AG04450 (cell line): ENCODE results near the gene CTRB1. TPM values are rescaled to one million over a fixed set of nuclear protein-coding genes. Genes with fewer than 3 reads are reported as not detected.

ENCODE experiments used
- CTCF ChIA-PET: fragments of 300-600, 350-600 bp; formaldehyde crosslinking; extraction: SDS; loops from one replicate; lab custom pipeline; 2022; ENCODE audit warnings: antibody characterized with exemption, inconsistent platforms; lab: Charles Lee
- POLR2A ChIA-PET: fragments of 350-600 bp; formaldehyde crosslinking; extraction: SDS; loops from one replicate; lab custom pipeline; 2021; ENCODE audit warnings: antibody characterized with exemption, inconsistent platforms; lab: Yijun Ruan, JAX
- DNase-seq: peaks from one replicate; pipeline ENCODE4 v3.0.0-alpha.2; 2011; ENCODE audit warnings: low read depth, low spot score
- H3K27ac ChIP-seq: one replicate; pipeline ENCODE4 v1.5.1; 2012; ENCODE audit warnings: low read depth, low read length, control low read depth
- H3K27me3 ChIP-seq: one replicate; pipeline ENCODE4 v1.6.0; 2012; ENCODE audit warnings: low read length; ENCODE audit not compliant: control insufficient read depth, insufficient read depth
- H3K4me3 ChIP-seq: 2 replicates; pipeline ENCODE4 v1.5.1; 2011; ENCODE audit warnings: mild to moderate bottlenecking, low read depth, low read length, control low read depth
- H3K9me3 ChIP-seq: 2 replicates; pipeline ENCODE4 v1.5.1; 2012; ENCODE audit warnings: low read length; ENCODE audit not compliant: control insufficient read depth, insufficient read depth
- polyA plus RNA-seq: library from polyadenylated mRNA; depleted of rRNA; stranded (reverse); fragments of >200 nt; gene quantifications from 2 replicates; pipeline ENCODE4 v1.2.3, GENCODE V29; 2011
- TF ChIP-seq, protein P1 (sequence below): IDR thresholded peaks from 2 replicates; pipeline ENCODE4 v1.5.1; 2011; ENCODE audit warnings: low read depth, low read length, control low read depth, inconsistent platforms

CTRB1 gene
- polyA plus RNA-seq, 1 experiment, result not detected

- no peak for DNase-seq
- ChIA-PET CTCF (interaction anchor here (0.6 kb wide), 1 partner anchor 182 kb away, joined by 4 read pairs; no protein-coding TSS in a partner anchor), POLR2A (interaction anchor here (1.2 kb wide), 1 partner anchor 78 kb away, joined by 3 read pairs; no protein-coding TSS in a partner anchor)
- Histone ChIP-seq H3K27me3 (no peaks in the 10 kb centered on the region), H3K9me3 (no peaks in the 10 kb centered on the region; the same call in 1 of the 2 replicates), H3K27ac (no peak overlapping the region), H3K4me3 (no peak overlapping the region)
- TF ChIP-seq, protein P1, sequence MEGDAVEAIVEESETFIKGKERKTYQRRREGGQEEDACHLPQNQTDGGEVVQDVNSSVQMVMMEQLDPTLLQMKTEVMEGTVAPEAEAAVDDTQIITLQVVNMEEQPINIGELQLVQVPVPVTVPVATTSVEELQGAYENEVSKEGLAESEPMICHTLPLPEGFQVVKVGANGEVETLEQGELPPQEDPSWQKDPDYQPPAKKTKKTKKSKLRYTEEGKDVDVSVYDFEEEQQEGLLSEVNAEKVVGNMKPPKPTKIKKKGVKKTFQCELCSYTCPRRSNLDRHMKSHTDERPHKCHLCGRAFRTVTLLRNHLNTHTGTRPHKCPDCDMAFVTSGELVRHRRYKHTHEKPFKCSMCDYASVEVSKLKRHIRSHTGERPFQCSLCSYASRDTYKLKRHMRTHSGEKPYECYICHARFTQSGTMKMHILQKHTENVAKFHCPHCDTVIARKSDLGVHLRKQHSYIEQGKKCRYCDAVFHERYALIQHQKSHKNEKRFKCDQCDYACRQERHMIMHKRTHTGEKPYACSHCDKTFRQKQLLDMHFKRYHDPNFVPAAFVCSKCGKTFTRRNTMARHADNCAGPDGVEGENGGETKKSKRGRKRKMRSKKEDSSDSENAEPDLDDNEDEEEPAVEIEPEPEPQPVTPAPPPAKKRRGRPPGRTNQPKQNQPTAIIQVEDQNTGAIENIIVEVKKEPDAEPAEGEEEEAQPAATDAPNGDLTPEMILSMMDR, result no peak
These were observed 11.8 kb downstream of the CTRB1 start for GRCh38 chr16:75230471-75231110.

- no peaks in the 10 kb centered on the region for H3K27me3 ChIP-seq
- no peak for DNase-seq
- H3K27ac ChIP-seq, result no peak overlapping the region
- ChIA-PET CTCF (no interaction called here), POLR2A (no interaction called here)
- H3K9me3 ChIP-seq, result no peaks in the 10 kb centered on the region; the same call in 1 of the 2 replicates
- TF ChIP-seq, protein P1, result no peak
- no peak overlapping the region for H3K4me3 ChIP-seq
These were observed 12.8 kb downstream of the CTRB1 start for GRCh38 chr16:75231570-75231969.

GRCh38 chr16:75233611-75233938, 14.8 kb downstream of the CTRB1 start:
- H3K27me3 ChIP-seq, result no peaks in the 10 kb centered on the region
- TF ChIP-seq, protein P1, result no peak
- ChIA-PET CTCF (interaction anchor here (0.5 to 2.9 kb wide), 43 partner anchors 9 to 284 kb away, joined by 3 to 36 read pairs (median 5); partner anchors contain the start of genes CTRB2 and TMEM170A), POLR2A (interaction anchor here (0.6 to 1.5 kb wide), 5 partner anchors 9 to 189 kb away, joined by 3 to 12 read pairs (median 5); partner anchors contain the start of gene BCAR1)
- H3K27ac ChIP-seq, result peak overlapping the region; percentile 31
- H3K9me3 ChIP-seq, result no peaks in the 10 kb centered on the region; the same call in 1 of the 2 replicates
- no peak overlapping the region for H3K4me3 ChIP-seq
- DNase-seq, result no peak

DNA sequence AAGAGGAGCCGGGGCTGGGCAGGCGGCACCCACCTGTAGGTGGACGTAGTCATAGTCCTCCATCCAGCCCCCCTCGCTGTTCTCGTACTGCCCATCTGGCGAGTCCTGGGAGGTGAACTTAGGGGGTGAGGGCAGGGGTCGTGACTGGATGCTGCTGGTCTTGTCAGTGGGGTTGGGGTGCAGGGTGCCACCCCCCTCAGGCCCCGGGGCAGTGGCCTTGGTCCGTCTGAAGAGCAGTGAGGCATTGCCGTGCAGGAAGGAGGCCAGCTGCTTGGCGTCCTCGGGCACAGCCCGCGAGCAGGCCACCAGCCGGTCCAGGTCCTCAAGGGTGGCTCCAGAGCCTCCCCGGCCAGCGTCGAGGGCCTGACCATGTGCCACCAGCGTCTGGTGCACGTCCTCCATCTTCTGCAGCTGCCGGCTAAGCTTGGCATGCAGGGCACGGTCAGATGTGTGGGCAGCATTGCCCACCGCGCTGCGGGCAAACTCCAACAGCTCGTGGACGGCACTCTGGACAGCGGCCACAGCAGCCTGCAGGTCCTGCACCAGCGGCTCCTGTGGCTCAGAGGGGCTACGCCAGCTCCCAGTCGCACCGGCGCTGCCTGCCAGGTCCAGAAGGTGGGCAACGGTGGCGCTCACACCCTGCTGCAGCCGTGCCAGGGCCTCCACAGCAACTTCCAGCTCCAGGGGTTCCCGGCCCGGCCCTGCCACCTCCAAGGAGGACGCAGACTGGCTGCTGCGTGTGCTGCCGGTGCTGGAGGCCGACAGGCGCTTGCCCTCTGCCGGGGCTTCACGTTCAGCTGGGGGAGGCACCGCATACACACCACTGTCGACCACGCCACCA, 16.3 kb downstream of the CTRB1 start:
- Histone ChIP-seq H3K4me3 (no peak overlapping the region), H3K9me3 (no peaks in the 10 kb centered on the region; the same call in 1 of the 2 replicates), H3K27me3 (no peaks in the 10 kb centered on the region), H3K27ac (peak overlapping the region; percentile 31)
- CTCF ChIA-PET, result interaction anchor here (0.6 to 2.9 kb wide), 13 partner anchors 10 to 230 kb away, joined by 3 to 28 read pairs (median 10); partner anchors contain the start of gene TMEM170A
- POLR2A ChIA-PET, result interaction anchor here (0.7 to 1.5 kb wide), 3 partner anchors 11 to 70 kb away, joined by 3 to 12 read pairs (median 9); partner anchors contain the start of gene BCAR1
- DNase-seq, result no peak
- TF ChIP-seq, protein P1, result no peak
